OCI-LY1 (cell line): Measurements from ENCODE around the gene KRTAP5-8.
"Not testable (repeated sequence)": the region's sequence is repeated elsewhere in the genome, so short reads cannot be mapped to it uniquely, and the experiment has no call there.

ENCODE experiments used
- CTCF ChIP-seq: fragments of 200-600 bp; sonication (generic), shearing (Covaris generic); IDR thresholded peaks from 2 replicates; pipeline ENCODE4 v1.5.1; 2017; ENCODE audit warnings: mild to moderate bottlenecking, antibody characterized with exemption, low read length, moderate library complexity, mixed read lengths
- EZH2 ChIP-seq: fragments of 200-600 bp; sonication (generic), shearing (Covaris generic); IDR thresholded peaks from 2 replicates; pipeline ENCODE4 v1.8.0; 2017; ENCODE audit warnings: borderline replicate concordance, mixed run types, mild to moderate bottlenecking, antibody characterized with exemption, low read length, moderate library complexity, mixed read lengths

GRCh38 chr11:71534711-71535608 is 2.9 kb upstream of the KRTAP5-8 start:
- TF ChIP-seq CTCF, EZH2: not testable (repeated sequence)
